Neuronal stem cell (in vitro differentiated cells): Measurements from ENCODE around the gene B3GAT3.
A peak's percentile ranks its signal among the peaks of the same experiment; 100 is the strongest.

Experiments used
- DNase-seq: peaks from one replicate; pipeline ENCODE4 v3.0.0-alpha.2; 2013; ENCODE audit warnings: low spot score
- H2AFZ ChIP-seq: one replicate; pipeline ENCODE4 v1.6.1; 2013; ENCODE audit warnings: mild to moderate bottlenecking, low read length, inconsistent platforms
- H2AK5ac ChIP-seq: 2 replicates; pipeline ENCODE4 v1.6.1; 2013; ENCODE audit warnings: low read depth, mild to moderate bottlenecking, inconsistent platforms, low read length, moderate library complexity, mixed read lengths
- H2BK120ac ChIP-seq: 2 replicates; pipeline ENCODE4 v1.6.1; 2013; ENCODE audit warnings: low read depth, mild to moderate bottlenecking, inconsistent platforms, low read length, moderate library complexity, mixed read lengths
- H2BK12ac ChIP-seq: one replicate; pipeline ENCODE4 v1.6.1; 2013; ENCODE audit warnings: low read length, inconsistent platforms
- H2BK15ac ChIP-seq: 2 replicates; pipeline ENCODE4 v1.6.1; 2013; ENCODE audit warnings: mild to moderate bottlenecking, low read length, inconsistent platforms, mixed read lengths
- H2BK5ac ChIP-seq: one replicate; pipeline ENCODE4 v1.6.1; 2013; ENCODE audit warnings: inconsistent platforms, mild to moderate bottlenecking, low read length, moderate library complexity
- H3K14ac ChIP-seq: one replicate; pipeline ENCODE4 v1.6.1; 2013; ENCODE audit warnings: low read length, inconsistent platforms
- H3K18ac ChIP-seq: 2 replicates; pipeline ENCODE4 v1.6.1; 2013; ENCODE audit warnings: low read length, inconsistent platforms
- H3K23ac ChIP-seq: 2 replicates; pipeline ENCODE4 v1.6.1; 2013; ENCODE audit warnings: low read depth, mild to moderate bottlenecking, mixed read lengths, low read length, inconsistent platforms; ENCODE audit not compliant: poor library complexity
- H3K27ac ChIP-seq: replicated peaks from 3 replicates; pipeline ENCODE4 v1.5.1; 2013; ENCODE audit warnings: low read length, inconsistent platforms
- H3K27me3 ChIP-seq, 3 experiments: 2 replicates each; pipeline ENCODE4 v1.6.1; 2013; ENCODE audit warnings: low read length in 3 of 3, mild to moderate bottlenecking in 2 of 3, inconsistent platforms in 1 of 3, low read depth in 1 of 3, mixed read lengths in 1 of 3, moderate library complexity in 1 of 3; ENCODE audit not compliant: control insufficient read depth in 3 of 3, insufficient read depth in 3 of 3
- H3K36me3 ChIP-seq, 2 donors: replicated peaks in 1 of 2; 2 replicates each; pipeline ENCODE4 v1.6.1; 2013; ENCODE audit warnings: low read length in 2 of 2; ENCODE audit not compliant: control insufficient read depth in 2 of 2, insufficient read depth in 2 of 2
- H3K4ac ChIP-seq: 2 replicates; pipeline ENCODE4 v1.6.1; 2013; ENCODE audit warnings: inconsistent platforms, mild to moderate bottlenecking, low read length, moderate library complexity
- H3K4me1 ChIP-seq, 2 donors: 1 replicate in 1 of 2; 2 replicates in 1 of 2; pipeline ENCODE4 v1.6.1; 2013; ENCODE audit warnings: low read length in 2 of 2, low read depth in 1 of 2; ENCODE audit not compliant: control insufficient read depth in 2 of 2, insufficient read depth in 1 of 2
- H3K4me2 ChIP-seq: one replicate; pipeline ENCODE4 v1.6.1; 2013; ENCODE audit warnings: mild to moderate bottlenecking, low read length, inconsistent platforms; ENCODE audit not compliant: insufficient read depth, poor library complexity, severe bottlenecking
- H3K4me3 ChIP-seq, 2 donors: 2 replicates each; pipeline ENCODE4 v1.5.1; 2013; ENCODE audit warnings: low read length in 2 of 2, mild to moderate bottlenecking in 2 of 2, inconsistent platforms in 1 of 2, moderate library complexity in 1 of 2
- H3K79me1 ChIP-seq: one replicate; pipeline ENCODE4 v1.6.1; 2013; ENCODE audit warnings: low read depth, mild to moderate bottlenecking, inconsistent platforms, low read length, moderate library complexity
- H3K9ac ChIP-seq: one replicate; pipeline ENCODE4 v1.6.1; 2013; ENCODE audit warnings: mild to moderate bottlenecking, low read depth, low read length, inconsistent platforms; ENCODE audit not compliant: poor library complexity
- H3K9me3 ChIP-seq, 2 donors: replicated peaks in 1 of 2; 2 replicates each; pipeline versions ENCODE3 to v1.6.1; 2013; ENCODE audit warnings: low read length in 2 of 2, mild to moderate bottlenecking in 2 of 2, inconsistent platforms in 1 of 2, low read depth in 1 of 2, mixed read lengths in 1 of 2, moderate library complexity in 1 of 2; ENCODE audit not compliant: control insufficient read depth in 2 of 2, insufficient read depth in 1 of 2
- H4K8ac ChIP-seq: one replicate; pipeline ENCODE4 v1.6.1; 2013; ENCODE audit warnings: low read depth, mild to moderate bottlenecking, inconsistent platforms, low read length, moderate library complexity
- H4K91ac ChIP-seq: one replicate; pipeline ENCODE4 v1.6.1; 2013; ENCODE audit warnings: low read length, low read depth, mild to moderate bottlenecking, inconsistent platforms; ENCODE audit not compliant: poor library complexity
- WGBS, 2 donors: extraction: QIAGEN DNeasy Blood & Tissue Kit; methylation state at CpG; one replicate each; pipeline ENCODE4 v1.1.7; 2013; ENCODE audit warnings: missing lambda C conversion rate in 2 of 2, mixed read lengths in 1 of 2; ENCODE audit not compliant: insufficient read length in 2 of 2, insufficient replicate concordance in 1 of 2; ENCODE audit errors: extremely low coverage in 2 of 2; 5-methylcytosine and 5-hydroxymethylcytosine counted together

The B3GAT3 gene

GRCh38 chr11:62605902-62606301 is 15.9 kb downstream of the B3GAT3 start:
- DNase-seq: no peak

DNA sequence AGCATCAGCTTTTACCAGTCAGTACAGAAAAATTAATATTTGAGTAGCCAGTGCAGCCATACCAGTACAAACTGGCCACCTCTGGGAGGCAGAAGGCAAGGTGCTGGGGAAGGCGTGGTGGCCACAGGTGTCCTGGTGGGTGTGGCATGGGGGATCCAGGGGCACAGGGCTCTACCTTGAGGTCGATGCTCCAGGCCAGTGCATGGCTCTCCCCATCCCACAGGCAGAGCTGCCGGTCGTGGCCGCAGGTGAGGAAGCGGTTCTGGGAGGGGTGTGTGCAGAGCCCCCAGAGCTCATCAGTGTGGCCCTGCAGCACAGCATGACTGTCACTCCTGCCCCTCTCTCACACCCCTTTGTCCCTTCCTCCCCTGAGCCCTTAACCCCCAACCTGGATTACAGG is 16.3 kb downstream of the B3GAT3 start:
- H3K27ac ChIP-seq: no peak overlapping the region
- no peak overlapping the region for H2AFZ ChIP-seq
- H2BK5ac ChIP-seq: peak overlapping the region; percentile 14
- H2BK15ac ChIP-seq: peak overlapping the region; percentile 71
- H3K18ac ChIP-seq: peak overlapping the region; percentile 11
- H2AK5ac ChIP-seq: peak overlapping the region; percentile 96
- peak overlapping the region; percentile 2 for H3K4ac ChIP-seq
- peaks cover 8% of the 10 kb centered on the region for H3K79me1 ChIP-seq
- DNase-seq: no peak
- H3K23ac ChIP-seq: no peak overlapping the region
- peaks cover 15 to 19% of the 10 kb centered on the region in 2 donors for H3K4me1 ChIP-seq
- H3K36me3 ChIP-seq: peaks cover 0 to 24% of the 10 kb centered on the region in 2 donors
- H2BK12ac ChIP-seq: peak overlapping the region; percentile 67
- peaks cover 0 to 2% of the 10 kb centered on the region in 2 donors for H3K9me3 ChIP-seq
- peak overlapping the region; percentile 56 for H2BK120ac ChIP-seq
- H4K8ac ChIP-seq: peak overlapping the region; percentile 19
- H3K14ac ChIP-seq: no peak overlapping the region
- H3K4me3 ChIP-seq: no peak overlapping the region
- peak overlapping the region; percentile 24 for H3K9ac ChIP-seq
- peak overlapping the region; percentile 68 for H4K91ac ChIP-seq
- peaks cover 0 to 17% (median 0%) of the 10 kb centered on the region in 3 experiments for H3K27me3 ChIP-seq
- H3K4me2 ChIP-seq: no peak overlapping the region
- WGBS, 2 donors: no CpG with 5 or more reads among the region's 6 CpGs

More at GRCh38 chr11:62605902-62606301, 15.9 kb downstream of the B3GAT3 start:
- peak overlapping the region; percentile 11 for H3K18ac ChIP-seq
- H4K91ac ChIP-seq: peak overlapping the region; percentile 68
- peaks cover 0 to 17% (median 0%) of the 10 kb centered on the region in 3 experiments for H3K27me3 ChIP-seq
- H2BK5ac ChIP-seq: peak overlapping the region; percentile 14
- H2BK15ac ChIP-seq: peak overlapping the region; percentile 71
- H3K79me1 ChIP-seq: peaks cover 6% of the 10 kb centered on the region
- H2BK120ac ChIP-seq: peak overlapping the region; percentile 56
- peak overlapping the region; percentile 2 for H3K4ac ChIP-seq
- H4K8ac ChIP-seq: no peak overlapping the region
- H3K4me3 ChIP-seq: no peak overlapping the region
- no CpG with 5 or more reads among the region's 15 CpGs for WGBS, 2 donors
- peaks cover 0 to 2% of the 10 kb centered on the region in 2 donors for H3K9me3 ChIP-seq
- no peak overlapping the region for H3K14ac ChIP-seq
- H2BK12ac ChIP-seq: peak overlapping the region; percentile 67
- no peak overlapping the region for H3K27ac ChIP-seq
- no peak overlapping the region for H3K9ac ChIP-seq
- no peak overlapping the region for H3K4me2 ChIP-seq
- peak overlapping the region; percentile 96 for H2AK5ac ChIP-seq
- H3K36me3 ChIP-seq: peaks cover 0 to 24% of the 10 kb centered on the region in 2 donors
- peaks cover 15 to 20% of the 10 kb centered on the region in 2 donors for H3K4me1 ChIP-seq
- no peak overlapping the region for H3K23ac ChIP-seq
- no peak overlapping the region for H2AFZ ChIP-seq

DNA sequence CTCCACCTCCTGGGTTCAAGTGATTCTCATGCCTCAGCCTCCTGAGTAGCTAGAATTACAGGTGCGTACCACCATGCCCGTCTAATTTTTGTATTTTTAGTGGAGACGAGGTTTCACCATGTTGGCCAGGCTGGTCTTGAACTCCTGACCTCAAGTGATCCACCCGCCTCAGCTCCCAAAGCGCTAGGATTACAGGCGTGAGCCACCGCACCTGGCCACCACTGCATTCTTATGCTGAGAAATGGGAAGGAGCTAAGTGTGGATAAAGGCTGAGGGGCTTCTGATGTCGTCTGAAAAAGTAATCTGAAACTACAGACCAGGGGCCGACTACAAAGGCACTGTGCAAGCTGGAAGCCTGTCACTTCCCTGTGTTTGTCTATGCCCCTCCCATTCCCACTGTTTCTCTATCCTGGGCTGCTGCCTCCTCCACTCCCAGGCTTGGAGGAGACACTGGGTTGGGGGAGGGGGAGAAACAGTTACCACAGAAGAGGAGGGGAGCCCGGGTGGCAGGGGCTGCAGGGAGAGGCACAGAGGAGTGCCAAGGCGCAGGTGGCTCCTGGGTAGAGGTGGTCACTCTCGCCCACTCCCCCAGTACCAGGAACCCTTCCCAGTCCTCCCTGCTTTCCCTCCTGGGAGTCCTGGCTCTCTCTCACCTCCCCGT is 17.2 kb downstream of the B3GAT3 start:
- Histone ChIP-seq H3K4ac (no peak overlapping the region), H2BK5ac (peak overlapping the region; percentile 14), H3K79me1 (peaks cover 8% of the 10 kb centered on the region), H3K23ac (no peak overlapping the region), H3K9me3 (no peaks in the 10 kb centered on the region), H3K27ac (peak overlapping the region; percentile 63), H3K18ac (peak overlapping the region; percentile 89), H4K91ac (no peak overlapping the region), H2BK12ac (no peak overlapping the region), H3K4me2 (peak overlapping the region; percentile 36), H2BK15ac (no peak overlapping the region), H3K4me3 (no peak overlapping the region), H3K36me3 (peaks cover 4 to 28% of the 10 kb centered on the region in 2 donors), H3K9ac (peak overlapping the region; percentile 65), H2AFZ (peak overlapping the region; percentile 65), H2BK120ac (peak overlapping the region; percentile 13), H2AK5ac (peak overlapping the region; percentile 96), H3K27me3 (peaks cover 0 to 17% (median 0%) of the 10 kb centered on the region in 3 experiments), H4K8ac (no peak overlapping the region), H3K14ac (no peak overlapping the region), H3K4me1 (peaks cover 19 to 28% of the 10 kb centered on the region in 2 donors)
- DNase-seq: peak; percentile 70
- WGBS, 2 donors: no CpG with 5 or more reads among the region's 13 CpGs

DNA sequence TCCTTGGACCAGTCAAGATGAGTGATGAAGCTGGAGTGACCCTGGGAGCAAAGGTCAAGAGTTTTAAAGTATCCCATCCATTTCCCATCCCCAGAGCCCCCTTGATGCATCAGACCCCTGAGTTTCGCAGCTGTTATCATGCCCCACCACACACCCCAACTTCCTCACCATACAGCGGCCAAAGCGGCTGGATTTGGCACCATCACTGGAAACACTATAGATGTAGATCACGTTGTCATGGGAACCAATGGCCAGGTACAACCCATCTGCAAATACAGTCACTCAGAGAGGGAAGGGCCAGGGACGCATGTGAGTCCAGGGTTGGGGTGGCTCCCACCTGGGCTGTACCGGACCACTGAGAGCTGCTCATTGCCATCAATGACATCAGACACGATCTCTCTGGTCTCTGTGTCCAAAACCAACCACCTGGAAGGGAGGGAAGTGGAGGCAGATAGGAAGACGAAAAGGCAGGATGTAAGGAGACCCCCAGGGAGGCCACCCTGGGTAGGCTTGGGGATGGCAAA is 17.9 kb downstream of the B3GAT3 start:
- Histone ChIP-seq H3K23ac (no peak overlapping the region), H3K79me1 (peaks cover 8% of the 10 kb centered on the region), H3K9me3 (no peaks in the 10 kb centered on the region), H3K36me3 (peaks cover 4 to 35% of the 10 kb centered on the region in 2 donors), H3K27me3 (peaks cover 0 to 17% (median 0%) of the 10 kb centered on the region in 3 experiments), H3K4me1 (peaks cover 19 to 34% of the 10 kb centered on the region in 2 donors), H2BK5ac (no peak overlapping the region), H3K4me2 (no peak overlapping the region), H2AK5ac (no peak overlapping the region), H4K8ac (no peak overlapping the region), H3K27ac (no peak overlapping the region), H3K4ac (no peak overlapping the region), H3K9ac (no peak overlapping the region), H3K4me3 (no peak overlapping the region), H4K91ac (no peak overlapping the region), H2AFZ (no peak overlapping the region), H3K18ac (no peak overlapping the region), H2BK120ac (no peak overlapping the region), H2BK12ac (no peak overlapping the region), H2BK15ac (no peak overlapping the region), H3K14ac (no peak overlapping the region)
- DNase-seq: no peak
- WGBS, 2 donors: no CpG with 5 or more reads among the region's 8 CpGs
